HG03558 (cell line): ENCODE results near the gene SMIM35.

Experiments used
- ATAC-seq: cut with Tn5 transposase; IDR thresholded peaks from one replicate; pipeline ENCODE4 v1.9.1; 2021; ENCODE audit warnings: moderate number of reproducible peaks; ENCODE audit not compliant: unreplicated experiment; ENCODE audit errors: extremely low read depth

The SMIM35 gene

GRCh38 chr11:118060081-118060661 is 26.6 kb downstream of the SMIM35 start:
- ATAC-seq: no peak

DNA sequence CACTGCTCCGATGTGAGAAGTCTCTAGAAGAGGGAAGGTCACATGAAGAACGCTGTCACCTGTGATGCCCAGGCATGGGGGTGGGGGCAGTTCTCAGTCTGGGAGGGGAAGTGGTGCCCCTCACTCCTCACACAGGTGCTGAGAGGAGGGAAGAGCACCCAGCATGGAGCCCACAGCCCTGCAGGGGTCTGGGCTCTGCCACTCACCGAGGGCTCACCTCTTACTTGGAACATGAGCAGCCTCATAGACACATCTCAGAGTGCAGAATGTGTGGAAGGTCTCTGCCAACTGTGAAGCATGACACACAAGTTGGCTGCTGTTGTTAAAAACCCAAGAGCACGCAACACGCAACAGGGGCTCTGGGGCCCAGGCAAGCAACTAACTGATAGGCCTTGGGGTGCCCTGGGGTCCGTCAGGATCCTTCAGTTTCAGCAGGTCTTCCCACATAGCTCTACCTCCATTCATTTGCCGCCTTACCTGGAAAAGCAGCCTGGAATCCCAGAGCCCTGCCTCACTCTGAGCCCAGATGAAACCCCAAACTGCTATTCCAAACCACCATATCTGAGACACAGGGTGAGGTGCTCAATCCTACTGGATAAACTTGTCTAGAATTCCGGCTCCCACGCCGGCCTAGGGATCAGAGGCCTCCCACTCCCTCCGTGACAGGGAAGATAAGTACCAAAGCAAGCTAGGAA is 27.4 kb downstream of the SMIM35 start:
- no peak for ATAC-seq

GRCh38 chr11:118058311-118059245 is 28.2 kb downstream of the SMIM35 start:
- ATAC-seq: no peak

- ATAC-seq: no peak
These were observed 29.3 kb downstream of the SMIM35 start for GRCh38 chr11:118057251-118058145.

DNA sequence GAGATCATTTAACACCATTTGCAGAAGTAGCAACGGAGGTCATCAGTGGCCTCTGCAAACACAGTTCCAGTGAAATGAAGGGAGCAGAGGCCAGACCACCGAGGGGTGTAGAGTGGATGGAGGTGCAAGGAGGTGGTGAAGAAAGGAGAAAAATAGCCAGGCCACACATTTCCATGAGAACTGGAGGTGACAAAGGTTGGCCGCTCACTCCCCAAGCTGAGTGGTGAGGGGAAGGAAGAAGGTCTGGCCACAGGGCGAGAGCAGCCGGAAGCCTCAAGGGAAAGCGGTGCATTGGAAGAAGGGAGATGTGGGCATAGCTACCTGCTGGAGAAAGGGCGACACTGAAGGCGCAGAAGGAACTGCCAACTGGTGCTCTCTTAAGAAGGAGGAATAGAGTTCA is 30.0 kb downstream of the SMIM35 start:
- no peak for ATAC-seq

- no peak for ATAC-seq
These were observed 30.8 kb downstream of the SMIM35 start for GRCh38 chr11:118055966-118056365.

GRCh38 chr11:118054712-118055640 is 31.8 kb downstream of the SMIM35 start:
- ATAC-seq: no peak

DNA sequence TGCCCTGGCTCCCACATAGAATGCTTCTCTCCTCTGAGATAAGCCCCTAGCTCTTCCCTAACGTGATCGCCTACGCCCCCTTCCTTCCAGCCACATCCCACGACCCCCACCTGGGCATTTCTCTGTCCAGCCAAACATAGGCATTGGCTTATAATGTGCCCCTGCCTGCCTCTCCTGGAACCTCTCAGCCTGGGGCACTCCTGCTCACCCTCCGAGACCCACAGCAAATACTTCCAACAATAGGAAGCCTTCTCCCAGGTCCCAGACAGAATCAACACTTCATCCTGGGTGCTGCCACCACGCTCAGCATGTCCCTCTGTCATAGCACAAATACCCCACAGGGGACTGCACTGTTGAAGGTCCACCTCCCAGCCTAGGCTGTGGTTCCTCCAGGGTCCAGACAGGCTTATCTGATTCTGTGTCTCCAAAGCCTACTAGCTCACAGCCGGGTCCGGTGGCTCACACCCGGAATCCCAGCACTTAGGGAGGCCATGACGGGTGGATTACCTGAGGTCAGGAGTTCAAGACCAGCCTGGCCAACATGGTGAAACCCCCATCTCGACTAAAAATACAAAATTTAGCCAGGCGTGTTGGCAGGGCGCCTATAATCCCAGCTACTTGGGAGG is 34.1 kb downstream of the SMIM35 start:
- ATAC-seq: no peak

DNA sequence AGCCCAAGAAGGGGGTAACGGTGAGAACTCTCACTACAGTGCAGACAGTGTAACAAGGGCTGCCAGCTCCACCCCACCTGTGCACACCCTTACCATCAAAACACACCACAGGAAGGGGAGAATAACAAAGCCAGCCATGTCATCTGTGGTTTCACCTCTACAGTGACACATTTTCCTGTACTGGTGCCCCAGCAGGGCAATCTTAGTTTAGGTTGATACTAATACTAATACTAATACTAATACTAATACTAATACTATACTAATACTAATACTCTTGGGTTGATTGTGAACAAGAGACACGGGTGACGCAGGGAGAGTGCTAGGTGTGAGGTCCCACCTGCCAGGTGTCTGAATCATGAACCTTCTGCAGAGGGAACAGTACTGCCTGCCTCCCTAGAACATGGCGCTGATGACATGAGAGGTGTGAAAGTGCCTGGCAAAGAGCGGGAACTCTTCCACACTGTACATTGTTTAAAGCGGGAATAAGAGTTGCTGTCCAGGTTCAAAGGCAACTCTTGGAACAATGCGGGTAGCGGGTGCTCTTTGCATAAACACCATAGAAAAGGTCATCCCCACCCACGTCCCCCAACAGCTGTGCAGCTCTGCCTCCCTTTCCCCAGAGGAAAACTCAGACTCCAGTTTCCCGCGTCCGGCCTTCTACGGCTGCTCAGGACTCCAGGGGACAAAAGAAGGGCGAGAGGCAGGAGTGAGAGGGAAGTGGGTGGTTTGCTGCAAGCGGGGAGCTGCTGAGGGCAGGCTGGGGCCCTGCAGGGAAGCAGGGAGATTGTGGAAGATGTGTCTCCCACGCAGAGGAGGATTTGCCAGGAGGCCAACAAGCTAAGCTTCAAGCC is 34.9 kb downstream of the SMIM35 start:
- no peak for ATAC-seq

DNA sequence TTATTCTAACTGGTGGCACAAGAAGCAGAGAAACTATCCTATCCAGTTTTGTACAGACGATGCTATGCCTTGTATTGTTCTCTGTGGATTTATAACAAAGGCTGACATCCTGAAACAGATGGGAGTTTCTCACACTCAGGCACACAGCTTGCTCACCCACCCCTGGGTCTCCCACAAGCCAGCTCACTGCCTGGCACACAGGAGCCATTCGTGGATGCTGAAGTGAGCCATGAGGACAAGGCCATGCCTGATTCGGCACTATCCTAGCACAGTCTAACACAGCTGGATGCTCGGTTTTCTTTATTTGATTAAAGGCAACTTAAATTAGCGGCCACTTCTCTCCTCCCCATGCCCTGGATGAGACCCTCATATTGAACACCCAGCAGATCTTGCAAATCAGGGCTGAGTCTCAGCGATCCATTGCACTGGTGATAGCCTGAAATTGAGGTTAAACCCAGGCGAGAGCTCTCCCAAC is 35.6 kb downstream of the SMIM35 start:
- no peak for ATAC-seq

GRCh38 chr11:118050208-118050891 is 36.4 kb downstream of the SMIM35 start:
- ATAC-seq: no peak

DNA sequence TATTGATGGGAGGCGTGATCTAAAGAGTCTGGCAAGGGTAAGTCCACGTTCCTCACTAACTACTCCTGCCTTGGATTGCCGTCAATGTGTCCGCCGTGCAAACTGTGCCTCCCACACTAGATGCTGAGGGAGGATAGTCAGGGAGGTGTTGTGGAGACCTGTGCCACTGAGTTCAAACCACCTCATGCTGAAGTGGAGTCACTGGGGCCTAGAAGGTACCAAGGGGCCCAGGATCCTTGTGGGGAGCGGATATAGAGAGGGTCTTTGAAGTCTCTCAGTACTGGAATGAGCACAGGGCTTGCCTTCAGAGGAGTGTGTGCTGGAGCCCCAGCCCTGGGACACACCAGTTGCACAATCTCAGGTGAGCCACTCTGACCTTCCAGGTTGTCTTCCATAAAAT is 37.0 kb downstream of the SMIM35 start:
- no peak for ATAC-seq

DNA sequence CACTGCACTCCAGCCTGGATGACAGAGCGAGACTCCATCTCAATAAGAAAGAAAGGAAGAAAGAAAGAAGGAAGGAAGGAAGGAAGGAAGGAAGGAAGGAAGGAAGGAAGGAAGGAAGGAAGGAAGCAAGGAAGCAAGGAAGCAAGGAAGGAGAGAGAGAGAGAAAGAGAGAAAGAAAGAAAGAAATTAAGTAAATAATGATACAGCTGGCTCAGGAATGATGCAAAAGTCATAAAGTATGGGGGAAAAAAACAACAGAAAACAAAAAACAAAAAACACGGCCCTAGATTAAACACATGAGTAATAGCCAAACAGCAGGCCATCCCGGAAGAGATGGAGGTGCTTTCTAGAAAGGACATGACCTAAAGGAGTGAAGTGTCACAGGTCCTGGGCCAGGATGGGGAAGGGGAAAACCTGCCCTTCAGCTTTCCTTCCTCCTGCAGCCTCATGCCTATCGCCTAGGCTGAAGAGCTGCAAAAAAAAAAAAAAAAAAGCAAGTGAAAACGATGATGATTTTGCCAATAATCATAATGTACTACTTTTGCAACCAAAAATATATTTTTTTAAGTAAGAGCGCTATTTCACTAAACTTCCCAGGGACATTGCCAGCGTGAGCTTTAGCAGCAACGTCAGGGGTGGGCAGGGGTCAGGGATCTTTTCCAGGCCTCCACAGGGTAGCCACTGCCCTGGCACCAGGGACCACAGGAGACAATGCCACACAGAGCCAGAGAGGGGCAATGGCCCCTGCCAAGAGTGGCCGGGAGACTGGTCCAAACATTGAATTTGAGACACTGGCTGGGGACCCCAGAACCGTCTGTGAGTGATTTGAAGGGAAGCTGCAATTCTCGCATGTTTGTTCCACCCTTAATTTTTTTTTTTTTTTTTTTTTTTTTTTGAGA is 38.0 kb downstream of the SMIM35 start:
- ATAC-seq: no peak

DNA sequence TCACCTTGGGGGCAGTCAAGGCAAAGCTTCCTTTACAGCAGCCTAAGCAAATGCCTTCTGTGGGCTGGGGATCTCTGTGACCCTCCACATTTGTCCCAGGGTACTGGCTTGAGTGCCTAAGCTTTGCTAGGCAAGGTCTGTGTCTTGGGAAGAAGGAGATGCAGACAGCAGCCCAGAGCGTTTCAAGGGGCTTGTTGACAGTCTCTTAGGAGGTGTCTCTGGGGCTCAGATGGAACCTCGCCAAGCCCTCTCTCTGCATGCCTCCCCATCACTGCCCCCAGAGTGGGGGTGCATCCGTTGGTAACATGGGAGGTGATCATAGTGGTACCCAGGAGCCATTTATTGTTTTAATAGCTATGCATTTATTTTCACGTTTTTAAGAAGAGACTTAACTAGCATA is 39.0 kb downstream of the SMIM35 start:
- no peak for ATAC-seq

- ATAC-seq: no peak
These were observed 39.6 kb downstream of the SMIM35 start for GRCh38 chr11:118046964-118047700.
